ENCODE results near the gene NFYB.

NFYB gene

GRCh38 chr12:104137902-104138796 is at the start of gene NFYB:
Gene NFYB, minus strand, starts transcription at chr12:104138210. Its CDS starts 2,757 bp downstream, at chr12:104135453.
- DNase-seq (ENCODE audit: low spot score), result peak; percentile 100
- no peak for TF ChIP-seq CTCF (IDR thresholded peaks at IDR 0.05; ENCODE audit: extremely low read depth, missing control alignments)

- no peak for TF ChIP-seq CTCF (IDR thresholded peaks at IDR 0.05; ENCODE audit: extremely low read depth, missing control alignments)
- DNase-seq (ENCODE audit: low spot score), result no peak
These were observed 49.6 kb upstream of the NFYB start for GRCh38 chr12:104187446-104188155.

- TF ChIP-seq CTCF (IDR thresholded peaks at IDR 0.05; ENCODE audit: extremely low read depth, missing control alignments), result no peak
These were observed 45.4 kb upstream of the NFYB start for GRCh38 chr12:104183443-104183842.

DNA sequence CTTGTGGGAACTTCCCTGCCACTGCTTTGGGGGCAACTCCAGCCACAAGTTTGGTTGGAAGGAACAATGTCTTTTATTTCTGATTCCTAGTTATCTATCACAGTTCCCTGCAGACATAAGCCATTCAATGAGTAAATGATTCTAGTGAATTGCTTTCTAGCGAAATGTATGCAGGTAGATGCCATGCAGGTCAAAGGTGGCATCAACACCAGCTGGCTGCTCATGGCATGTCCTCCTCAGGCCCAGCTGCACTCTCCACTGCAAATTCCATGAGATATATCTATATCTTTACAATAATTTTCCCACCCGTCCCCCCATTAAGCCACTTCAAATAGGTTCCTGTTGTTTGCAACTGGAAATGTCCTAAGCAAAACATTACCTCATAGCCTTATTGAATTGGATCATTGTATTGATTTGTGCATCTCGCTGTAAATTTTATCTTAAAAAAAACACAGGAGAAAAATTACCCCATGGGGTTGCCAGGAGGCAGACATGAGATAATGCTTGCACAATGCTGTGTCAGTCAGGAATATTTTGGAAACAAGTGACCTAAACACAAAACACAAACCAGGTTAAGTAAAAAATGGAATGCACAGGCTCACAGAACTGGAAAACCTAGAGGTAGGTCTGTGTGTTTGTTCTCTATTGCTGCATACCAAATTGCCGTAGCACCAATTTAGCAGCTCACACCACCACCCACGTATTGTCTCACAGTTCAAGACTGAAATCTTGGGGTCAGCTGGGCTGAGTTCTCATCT is 44.8 kb upstream of the NFYB start:
- DNase-seq (ENCODE audit: low spot score), result no peak
- TF ChIP-seq CTCF (IDR thresholded peaks at IDR 0.05; ENCODE audit: extremely low read depth, missing control alignments), result no peak

More at GRCh38 chr12:104183443-104183842, 45.4 kb upstream of the NFYB start:
- DNase-seq (ENCODE audit: low spot score), result no peak

DNA sequence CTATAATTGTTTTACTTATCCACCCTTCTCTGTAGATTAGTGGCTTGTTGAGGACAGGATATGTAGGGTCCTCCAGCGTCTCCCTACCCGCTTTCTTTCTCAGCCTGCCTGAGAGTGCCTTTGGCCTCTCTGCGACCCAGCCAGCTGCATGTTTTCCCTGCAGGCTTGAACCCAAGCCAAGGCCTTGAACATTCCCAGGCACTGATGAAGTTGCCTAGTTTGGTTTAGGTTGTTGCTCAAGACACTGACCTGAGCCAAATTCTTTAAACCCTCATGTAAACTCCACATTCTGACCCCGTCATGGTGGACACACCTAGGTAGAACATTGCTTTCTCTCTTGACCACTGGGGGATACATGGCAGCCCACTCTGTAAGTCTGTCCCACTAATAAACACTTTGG is 44.1 kb upstream of the NFYB start:
- DNase-seq (ENCODE audit: low spot score), result no peak
- no peak for TF ChIP-seq CTCF (IDR thresholded peaks at IDR 0.05; ENCODE audit: extremely low read depth, missing control alignments)

DNA sequence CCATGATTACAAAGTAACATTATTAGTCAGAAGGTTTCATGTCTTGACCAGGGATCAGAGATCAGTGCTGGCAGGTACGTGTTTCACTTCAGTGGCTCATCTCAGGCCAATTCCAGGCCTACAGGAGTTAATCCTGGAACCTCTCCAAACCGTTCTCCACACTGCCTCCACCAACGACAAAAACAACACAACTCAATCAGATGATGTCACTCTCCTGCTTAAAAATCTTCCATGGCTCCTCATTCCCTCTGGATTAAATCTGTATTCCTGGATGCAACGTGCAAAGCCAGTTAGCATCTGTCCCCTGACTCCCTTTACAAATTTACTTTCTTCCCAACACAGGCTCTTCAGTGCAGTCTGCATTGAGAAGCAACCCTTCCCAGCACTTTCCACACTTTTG is 43.3 kb upstream of the NFYB start:
- no peak for TF ChIP-seq CTCF (IDR thresholded peaks at IDR 0.05; ENCODE audit: extremely low read depth, missing control alignments)
- DNase-seq (ENCODE audit: low spot score), result no peak
